Fibroblast of the aortic adventitia (primary cell): ENCODE results near the gene NRXN3. TPM values are rescaled to one million over a fixed set of nuclear protein-coding genes. Genes with fewer than 3 reads are reported as not detected.

Experiments
- DNase-seq: peaks from one replicate; pipeline ENCODE4 v3.0.0-alpha.2; 2010; ENCODE audit warnings: low read depth
- H3K4me3 ChIP-seq: 2 replicates; pipeline ENCODE4 v1.5.1; 2011; ENCODE audit warnings: low read depth, mild to moderate bottlenecking, control low read depth, low read length, moderate library complexity
- CTCF ChIP-seq: IDR thresholded peaks from 2 replicates; pipeline ENCODE4 v1.5.1; 2011; ENCODE audit warnings: mild to moderate bottlenecking, low read length, control low read depth, inconsistent platforms; ENCODE audit not compliant: insufficient read depth
- total RNA-seq: library from RNA; depleted of rRNA; stranded (reverse); fragments of >200 nt; gene quantifications from 2 replicates; pipeline ENCODE4 v1.2.3, GENCODE V29; 2012; ENCODE audit warnings: low replicate concordance

Gene NRXN3
- total RNA-seq, 1 donor: 0.18 TPM

GRCh38 chr14:79600406-79600805 lies 1430.2 kb downstream of the NRXN3 start:
- no peak overlapping the region for H3K4me3 ChIP-seq
- DNase-seq: no peak
- no peak for TF ChIP-seq CTCF

- no peak overlapping the region for H3K4me3 ChIP-seq
- no peak for DNase-seq
- TF ChIP-seq CTCF: no peak
Measured at GRCh38 chr14:79601579-79601978, 1431.4 kb downstream of the NRXN3 start.

- DNase-seq: no peak
- TF ChIP-seq CTCF: no peak
- no peak overlapping the region for H3K4me3 ChIP-seq
Measured at GRCh38 chr14:79602045-79602444, 1431.9 kb downstream of the NRXN3 start.

- H3K4me3 ChIP-seq: no peak overlapping the region
- DNase-seq: no peak
- TF ChIP-seq CTCF: no peak
Measured at GRCh38 chr14:79602742-79603141, 1432.6 kb downstream of the NRXN3 start.

GRCh38 chr14:79605849-79606248 lies 1435.7 kb downstream of the NRXN3 start:
- no peak overlapping the region for H3K4me3 ChIP-seq
- TF ChIP-seq CTCF: no peak
- no peak for DNase-seq

- H3K4me3 ChIP-seq: no peak overlapping the region
- DNase-seq: no peak
- TF ChIP-seq CTCF: no peak
Measured at GRCh38 chr14:79608446-79608845, 1438.3 kb downstream of the NRXN3 start.

GRCh38 chr14:79613625-79614024 lies 1443.5 kb downstream of the NRXN3 start:
- no peak overlapping the region for H3K4me3 ChIP-seq
- no peak for TF ChIP-seq CTCF
- DNase-seq: no peak
